ENCODE data around the gene CARD11.

The CARD11 gene

DNA sequence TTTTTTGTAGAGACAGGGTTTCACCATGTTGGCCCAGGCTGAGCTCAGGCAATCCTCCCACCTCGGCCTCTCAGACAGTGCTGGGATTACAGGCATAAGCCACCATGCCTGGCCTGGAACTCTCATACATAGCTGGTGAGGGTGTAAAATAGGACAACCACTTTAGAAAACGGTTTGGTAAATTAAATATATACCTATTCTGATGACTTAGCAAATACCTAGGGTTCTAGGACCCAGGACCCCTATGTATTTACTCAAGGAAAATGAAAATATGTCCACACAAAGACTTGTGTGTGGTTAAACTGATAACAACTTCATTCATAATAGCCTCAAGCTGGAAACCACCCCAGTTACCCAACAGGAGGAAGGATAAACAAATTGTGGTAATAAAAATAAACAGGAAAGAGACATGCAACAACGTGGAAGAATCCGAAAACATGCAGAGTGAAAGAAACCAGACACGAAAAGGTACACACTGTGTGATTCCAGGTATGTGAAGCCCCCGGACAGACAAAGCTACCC lies 52.7 kb downstream of the CARD11 start:
- H3K4me3 ChIP-seq (ENCODE audit: low read depth, low read length): no peak overlapping the region
- DNase-seq (ENCODE audit: low read depth): no peak
- no peak for TF ChIP-seq CTCF (IDR thresholded peaks at IDR 0.05; ENCODE audit: control insufficient read depth, extremely low read depth, insufficient read depth)

DNA sequence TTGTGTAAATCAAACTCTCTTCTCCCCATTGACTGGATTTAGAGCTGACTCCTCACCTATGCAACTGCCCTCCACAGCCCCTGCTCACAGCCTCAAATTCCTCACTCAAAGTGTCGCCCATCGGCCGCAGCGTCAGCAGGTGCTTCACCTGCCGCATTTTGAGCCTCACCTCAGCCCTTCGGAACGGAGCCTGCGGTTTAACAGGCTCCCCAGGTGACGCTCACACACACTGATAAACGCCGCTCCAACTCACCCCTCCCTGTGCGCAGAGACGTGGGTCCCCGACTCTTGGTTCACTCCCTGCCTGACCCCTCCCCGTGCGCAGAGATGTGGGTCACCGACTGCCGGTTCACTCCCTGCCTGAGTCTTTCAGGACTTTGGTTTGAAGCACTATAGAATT lies 57.1 kb downstream of the CARD11 start:
- no peak for DNase-seq (ENCODE audit: low read depth)
- no peak for TF ChIP-seq CTCF (IDR thresholded peaks at IDR 0.05; ENCODE audit: control insufficient read depth, extremely low read depth, insufficient read depth)
- no peak overlapping the region for H3K4me3 ChIP-seq (ENCODE audit: low read depth, low read length)

DNA sequence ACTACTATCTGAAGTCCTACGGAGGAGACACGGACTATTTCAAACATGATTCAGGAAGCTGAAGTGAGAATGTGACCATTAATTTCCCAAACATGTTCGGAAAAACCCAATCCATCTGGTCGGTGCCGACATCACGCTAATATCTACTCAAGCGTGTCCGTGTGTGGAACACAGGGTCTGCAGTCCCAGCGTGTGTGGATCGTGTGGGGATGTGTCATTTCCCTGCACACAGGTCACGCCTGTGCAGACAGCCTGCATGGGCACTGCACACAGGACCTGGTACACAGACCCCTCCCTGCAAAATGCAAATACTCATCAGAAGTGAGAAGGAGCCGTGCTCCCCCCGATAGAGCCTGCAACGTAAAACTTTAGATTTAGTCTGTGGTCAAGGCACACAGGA lies 57.8 kb downstream of the CARD11 start:
- H3K4me3 ChIP-seq (ENCODE audit: low read depth, low read length): no peak overlapping the region
- TF ChIP-seq CTCF (IDR thresholded peaks at IDR 0.05; ENCODE audit: control insufficient read depth, extremely low read depth, insufficient read depth): no peak
- DNase-seq (ENCODE audit: low read depth): no peak

- no peak for TF ChIP-seq CTCF (IDR thresholded peaks at IDR 0.05; ENCODE audit: control insufficient read depth, extremely low read depth, insufficient read depth)
- H3K4me3 ChIP-seq (ENCODE audit: low read depth, low read length): no peak overlapping the region
- no peak for DNase-seq (ENCODE audit: low read depth)
Observed at GRCh38 chr7:2984091-2984490, 59.6 kb downstream of the CARD11 start.

DNA sequence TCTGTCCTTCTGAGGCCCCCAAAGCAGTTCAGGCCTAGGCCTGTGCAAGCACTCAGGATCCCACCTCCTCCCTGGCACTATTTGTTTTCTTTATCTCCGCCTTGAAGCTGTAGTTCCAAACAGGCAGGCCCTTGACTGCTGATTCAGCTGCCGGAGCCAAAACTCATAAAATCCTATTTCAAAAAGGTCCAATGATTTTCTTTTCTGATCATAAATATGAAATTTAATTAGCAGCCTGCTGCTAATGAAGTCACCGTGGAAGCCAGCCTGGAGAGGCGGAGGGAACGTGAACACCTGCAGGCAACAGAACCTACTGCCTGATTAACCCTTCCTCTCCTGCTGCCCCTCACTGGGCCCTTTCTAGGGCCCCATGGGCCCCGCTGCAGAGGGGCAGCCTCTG lies 60.1 kb downstream of the CARD11 start:
- no peak overlapping the region for H3K4me3 ChIP-seq (ENCODE audit: low read depth, low read length)
- no peak for DNase-seq (ENCODE audit: low read depth)
- TF ChIP-seq CTCF (IDR thresholded peaks at IDR 0.05; ENCODE audit: control insufficient read depth, extremely low read depth, insufficient read depth): no peak

DNA sequence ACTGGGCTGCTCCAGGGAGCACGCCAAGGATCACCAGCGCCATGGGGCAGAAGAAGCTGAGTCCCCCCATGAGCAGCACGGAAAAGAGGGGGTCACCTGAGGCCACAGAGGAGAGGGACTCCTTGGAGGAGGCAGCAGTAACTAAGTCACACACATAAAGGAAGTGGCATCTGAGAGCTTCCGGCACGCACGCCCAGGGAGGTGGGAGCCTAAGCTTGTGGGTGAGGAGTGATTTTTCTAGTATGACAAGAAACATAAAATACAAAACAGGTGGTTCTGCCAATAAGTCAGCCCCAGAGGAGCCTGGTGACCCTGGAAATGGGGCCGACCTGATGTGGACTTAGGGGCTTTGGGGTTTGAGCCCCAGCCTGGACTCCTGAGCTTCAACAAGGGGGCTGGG lies 60.8 kb downstream of the CARD11 start:
- H3K4me3 ChIP-seq (ENCODE audit: low read depth, low read length): no peak overlapping the region
- DNase-seq (ENCODE audit: low read depth): no peak
- no peak for TF ChIP-seq CTCF (IDR thresholded peaks at IDR 0.05; ENCODE audit: control insufficient read depth, extremely low read depth, insufficient read depth)

GRCh38 chr7:2982401-2982800 lies 61.3 kb downstream of the CARD11 start:
- no peak overlapping the region for H3K4me3 ChIP-seq (ENCODE audit: low read depth, low read length)
- TF ChIP-seq CTCF (IDR thresholded peaks at IDR 0.05; ENCODE audit: control insufficient read depth, extremely low read depth, insufficient read depth): no peak
- no peak for DNase-seq (ENCODE audit: low read depth)

Data from LNCaP clone FGC (cell line).